ENCODE measurements around the gene CNKSR1.

CNKSR1 gene

GRCh38 chr1:26160527-26161414, 16.5 kb upstream of the CNKSR1 start:
- DNase-seq, result no peak

DNA sequence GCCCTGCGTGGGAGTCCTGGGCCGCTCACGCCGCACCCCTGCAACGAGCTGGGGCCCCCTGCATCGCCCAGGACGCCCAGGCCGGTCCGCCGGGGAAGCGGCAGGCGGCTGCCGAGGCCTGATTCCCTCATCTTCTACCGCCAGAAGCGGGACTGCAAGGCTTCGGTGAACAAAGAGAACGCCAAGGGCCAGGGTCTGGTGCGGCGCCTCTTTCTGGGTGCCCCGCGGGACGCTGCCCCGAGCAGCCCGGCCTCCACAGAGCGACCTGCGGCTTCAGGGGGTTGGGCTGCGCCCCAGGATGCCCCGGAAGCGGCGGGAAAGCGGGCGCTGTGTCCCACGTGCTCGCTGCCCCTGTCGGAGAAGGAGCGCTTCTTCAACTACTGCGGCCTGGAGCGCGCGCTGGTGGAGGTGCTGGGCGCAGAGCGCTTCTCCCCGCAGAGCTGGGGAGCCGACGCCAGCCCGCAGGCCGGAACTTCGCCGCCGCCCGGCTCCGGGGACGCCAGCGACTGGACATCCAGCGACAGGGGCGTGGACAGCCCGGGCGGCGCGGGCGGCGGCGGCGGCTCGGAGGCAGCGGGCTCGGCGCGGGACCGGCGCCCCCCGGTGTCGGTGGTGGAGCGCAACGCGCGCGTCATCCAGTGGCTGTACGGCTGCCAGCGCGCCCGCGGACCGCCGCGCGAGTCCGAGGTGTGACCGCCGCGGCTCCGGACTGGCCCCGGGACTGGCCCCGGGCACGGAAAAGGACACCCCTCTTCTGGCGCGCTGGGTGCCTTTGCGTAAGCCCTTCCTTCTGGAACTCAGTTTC, 15.7 kb upstream of the CNKSR1 start:
- peak; percentile 55 for DNase-seq

DNA sequence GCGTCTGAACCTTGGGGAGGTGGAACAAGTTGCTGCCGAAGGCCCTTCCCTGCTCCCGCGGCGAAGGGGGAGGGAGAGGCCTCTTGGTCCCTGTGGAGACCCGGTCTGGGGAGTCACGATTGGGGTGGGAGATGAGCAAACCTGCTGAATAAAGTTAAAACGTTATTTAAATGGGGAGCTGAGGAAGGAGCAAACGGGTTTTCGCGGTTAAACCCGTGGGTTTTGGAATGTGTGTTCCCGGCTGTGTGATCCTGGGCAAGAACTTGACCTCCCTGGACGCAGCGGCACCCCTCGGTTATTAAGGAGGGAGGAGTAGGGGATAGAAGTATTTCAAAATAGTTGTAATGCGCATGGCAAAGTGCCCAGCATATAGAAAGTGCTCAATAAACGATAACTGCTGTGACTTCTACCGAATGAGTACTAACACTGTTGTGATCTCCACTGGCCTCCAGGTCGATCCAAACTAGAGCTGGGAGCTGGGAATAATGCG, 15.0 kb upstream of the CNKSR1 start:
- no peak for DNase-seq

- DNase-seq, result no peak
Measured at GRCh38 chr1:26163684-26164035, 13.6 kb upstream of the CNKSR1 start.

GRCh38 chr1:26164036-26164860, 13.0 kb upstream of the CNKSR1 start:
- peak; percentile 30 for DNase-seq

GRCh38 chr1:26164861-26165842, 12.1 kb upstream of the CNKSR1 start:
- no peak for DNase-seq

DNA sequence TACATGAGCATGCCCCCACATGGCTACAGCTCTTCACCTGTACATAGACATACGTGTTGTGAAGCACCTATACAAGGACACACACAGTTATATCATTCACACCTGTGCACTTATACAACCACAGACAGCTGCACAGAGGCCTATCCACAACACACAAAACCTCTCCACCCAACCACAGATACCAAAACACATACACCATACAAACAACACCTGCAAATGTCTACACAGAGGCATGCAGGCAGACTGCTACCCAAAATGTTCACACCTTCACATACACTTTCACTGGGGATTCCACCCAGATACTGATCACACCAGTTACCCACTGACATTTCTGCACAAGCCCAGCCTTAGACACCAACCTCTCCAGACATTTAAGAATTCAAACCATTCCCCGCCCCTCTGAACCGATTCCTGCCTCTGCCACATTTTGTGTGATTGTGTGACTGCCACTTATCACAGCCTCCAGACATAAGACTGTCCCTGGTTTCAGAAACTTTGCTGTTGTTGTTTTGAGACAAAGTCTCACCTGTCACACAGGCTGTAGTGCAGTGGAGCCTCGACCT, 10.5 kb upstream of the CNKSR1 start:
- no peak for DNase-seq

DNA sequence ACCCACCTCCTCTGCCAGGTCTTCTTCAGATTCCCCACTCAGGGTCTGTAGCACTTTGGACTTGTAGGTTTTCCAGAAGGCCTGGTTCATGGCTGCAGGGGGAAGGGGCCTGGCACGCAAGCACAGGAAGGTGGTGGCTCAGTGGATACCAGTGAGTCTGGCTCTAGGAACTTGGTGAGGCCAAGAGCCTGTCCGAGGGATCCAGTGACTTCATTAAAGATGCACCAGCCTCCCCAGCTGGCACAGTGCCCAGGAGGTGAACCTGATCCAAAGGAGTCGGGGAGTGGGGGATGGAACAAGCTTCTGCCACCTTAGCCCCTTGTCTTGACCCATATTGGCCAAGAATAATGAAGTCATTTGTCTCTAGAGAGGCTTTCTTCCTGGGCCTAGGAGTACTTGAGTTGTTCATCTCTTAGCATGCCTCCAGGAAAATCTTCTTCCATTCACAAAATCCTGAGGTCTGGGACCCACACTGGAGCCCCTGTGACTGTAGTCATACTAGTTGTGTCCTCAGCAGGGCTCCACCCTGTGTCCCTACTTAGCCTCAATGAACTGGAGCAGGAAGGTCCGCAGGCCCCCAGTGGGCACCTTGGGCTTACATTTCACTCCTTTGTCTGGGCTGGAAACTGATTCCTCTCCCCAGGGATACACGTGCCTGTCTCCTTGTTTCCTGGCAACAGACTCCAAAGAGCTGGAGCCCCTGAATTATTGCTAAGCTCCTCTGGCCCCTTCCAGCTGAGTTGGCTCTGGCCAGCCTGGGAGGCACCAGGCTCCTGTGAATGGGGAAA, 8.7 kb upstream of the CNKSR1 start, which contains the start of gene C1orf232:
Gene C1orf232 (minus strand): TSS at position 554 of the 788 bp plus-strand sequence. CDS start 464 bp downstream, at position 90.
- no peak for DNase-seq

GRCh38 chr1:26169198-26169554, 8.1 kb upstream of the CNKSR1 start:
- DNase-seq, result no peak

GRCh38 chr1:26169669-26170471, 7.4 kb upstream of the CNKSR1 start, which contains the start of gene ZNF593:
TSS of gene ZNF593 (plus strand) at chr1:26169908. CDS start at chr1:26169984, 76 bp downstream.
- peak; percentile 89 for DNase-seq

- DNase-seq, result no peak
Measured at GRCh38 chr1:26170472-26170821, 6.8 kb upstream of the CNKSR1 start.

- no peak for DNase-seq
Measured at GRCh38 chr1:26171084-26172072, 5.9 kb upstream of the CNKSR1 start, which contains the start of gene ZNF593OS. TSS of gene ZNF593OS (minus strand) at chr1:26171832. CDS start at chr1:26171661, 171 bp downstream.

- no peak for DNase-seq
Measured at GRCh38 chr1:26175346-26175745, 1.9 kb upstream of the CNKSR1 start.

DNA sequence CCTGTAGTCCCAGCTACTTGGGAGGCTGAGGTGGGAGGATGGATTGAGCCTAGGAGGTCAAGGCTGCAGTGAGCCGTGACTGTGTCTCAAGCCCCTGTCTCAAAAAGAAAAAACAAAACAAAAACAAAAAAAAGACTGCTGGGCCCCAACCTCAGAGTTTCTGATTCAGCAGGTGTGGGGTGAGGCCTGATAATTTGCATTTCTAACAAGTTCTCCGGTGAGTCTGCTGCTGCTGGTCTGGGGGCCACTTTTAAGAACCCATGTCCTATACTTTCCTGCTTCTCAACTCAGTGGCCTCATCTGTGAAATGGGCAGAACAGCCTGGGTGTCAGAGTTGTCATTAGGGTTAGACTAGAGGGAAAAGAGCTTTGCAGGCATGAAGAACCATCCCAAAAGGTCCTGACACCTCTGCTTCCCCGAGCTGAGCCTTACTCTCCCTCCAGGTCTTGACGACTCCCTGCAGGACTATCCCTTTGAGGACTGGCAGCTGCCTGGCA, 2.8 kb downstream of the CNKSR1 start:
- no peak for DNase-seq

DNA sequence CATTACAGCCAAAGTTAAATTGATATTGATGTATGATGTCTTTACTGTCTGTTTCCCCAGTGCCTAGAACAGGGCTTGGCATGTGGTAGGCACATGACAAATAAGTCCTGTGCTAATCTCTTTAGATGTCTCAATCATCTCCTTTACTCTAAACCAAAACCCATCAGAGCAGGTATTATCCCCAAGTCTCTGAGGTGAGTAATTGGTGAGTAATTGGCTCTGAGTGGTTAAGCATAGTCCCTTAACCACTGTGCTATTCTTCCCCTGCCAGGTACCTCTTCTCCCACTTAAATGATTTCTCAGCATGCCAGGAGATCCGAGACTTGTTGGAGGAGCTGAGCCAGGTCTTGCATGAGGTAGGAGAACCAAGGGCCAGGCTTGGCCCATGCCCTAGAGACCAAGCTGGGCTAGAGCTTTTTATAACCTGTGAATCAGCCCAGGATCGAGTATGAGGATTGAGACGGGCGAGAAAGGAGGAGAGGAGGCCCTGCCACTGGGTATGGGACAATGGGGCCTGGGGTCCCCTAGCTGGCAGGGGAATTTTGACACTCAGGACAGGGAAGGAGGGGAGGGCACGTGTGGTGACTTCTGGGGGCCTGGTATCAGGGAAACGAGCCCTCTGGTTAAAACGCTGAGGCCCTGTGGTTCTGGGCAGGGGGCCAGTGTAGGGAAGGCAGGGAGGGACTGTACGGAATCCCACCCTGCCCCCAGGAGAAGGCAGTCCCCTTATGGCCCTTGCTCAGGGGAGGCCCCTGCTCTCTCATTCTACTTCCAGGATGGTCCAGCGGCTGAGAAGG, 4.5 kb downstream of the CNKSR1 start:
- no peak for DNase-seq

DNA sequence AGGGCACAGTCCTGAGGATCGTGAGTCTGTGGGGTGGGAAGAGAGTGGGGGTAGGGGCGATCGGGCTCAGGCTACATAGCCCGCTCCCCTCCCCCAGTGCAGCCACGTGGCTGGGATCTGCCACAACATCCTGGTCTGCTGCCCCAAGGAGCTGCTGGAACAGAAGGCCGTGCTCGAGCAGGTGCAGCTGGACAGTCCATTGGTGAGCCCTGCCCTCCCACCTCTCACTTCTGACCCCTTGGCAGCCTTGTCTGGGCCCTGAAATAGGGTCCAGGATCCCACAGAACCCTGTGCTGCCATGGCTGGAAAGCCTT, 5.0 kb downstream of the CNKSR1 start:
- no peak for DNase-seq

DNA sequence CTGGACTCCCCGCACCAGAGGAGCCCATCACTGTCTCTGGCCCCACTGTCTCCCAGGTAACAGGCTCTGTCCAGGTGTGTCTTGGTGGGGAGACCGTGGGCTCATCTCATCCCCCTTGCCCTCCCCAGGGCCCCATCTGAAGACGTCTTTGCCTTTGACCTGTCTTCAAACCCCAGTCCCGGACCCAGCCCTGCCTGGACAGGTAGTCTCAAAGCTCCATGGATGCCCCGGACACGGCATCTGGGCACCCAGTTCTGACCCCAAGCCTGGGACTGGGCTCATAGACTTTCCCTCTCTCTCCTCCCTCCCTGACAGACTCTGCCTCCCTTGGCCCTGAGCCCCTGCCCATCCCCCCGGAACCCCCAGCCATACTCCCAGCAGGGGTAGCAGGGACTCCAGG, 6.8 kb downstream of the CNKSR1 start:
- DNase-seq, result no peak

Measured in fibroblast of skin of back (primary cell).